MCF 10A (cell line): Measurements from ENCODE around the gene SLC9A3. TPM values are rescaled to one million over a fixed set of nuclear protein-coding genes. Genes with fewer than 3 reads are reported as not detected.

Experiments used
- BruUV-seq: library from RNA; stranded (reverse); fragments of 400-500 nt; replicated peaks from 2 replicates; lab custom pipeline; 2021; lab: Mats Ljungman, UMichigan
- CTCF ChIA-PET: fragments of 300-600 bp; sonication (Branson Sonifier 250); formaldehyde crosslinking; extraction: SDS; loops from one replicate; lab custom pipeline; 2021; ENCODE audit warnings: antibody characterized with exemption, inconsistent platforms; lab: Yijun Ruan, JAX
- POLR2A ChIA-PET: fragments of 300-600, 350-650 bp; sonication (Branson Sonifier 250); formaldehyde crosslinking; extraction: SDS; loops from one replicate; lab custom pipeline; 2020; ENCODE audit warnings: antibody characterized with exemption, inconsistent platforms; lab: Yijun Ruan, JAX
- DNase-seq: peaks from one replicate; pipeline ENCODE4 v3.0.0-alpha.2; 2018; ENCODE audit not compliant: unreplicated experiment
- H3K27ac Mint-ChIP-seq: one replicate; pipeline ENCODE4 v1.8.0; 2022; ENCODE audit warnings: mild to moderate bottlenecking, low read depth, mixed read lengths; ENCODE audit not compliant: unreplicated experiment
- H3K27me3 Mint-ChIP-seq: one replicate; pipeline ENCODE4 v1.8.0; 2022; ENCODE audit warnings: mixed read lengths; ENCODE audit not compliant: insufficient read depth, unreplicated experiment
- H3K36me3 Mint-ChIP-seq: one replicate; pipeline ENCODE4 v1.8.0; 2022; ENCODE audit warnings: mild to moderate bottlenecking, moderate library complexity, mixed read lengths; ENCODE audit not compliant: insufficient read depth, unreplicated experiment
- H3K4me1 Mint-ChIP-seq: one replicate; pipeline ENCODE4 v1.8.0; 2022; ENCODE audit warnings: mixed read lengths; ENCODE audit not compliant: insufficient read depth, unreplicated experiment
- H3K4me3 Mint-ChIP-seq: one replicate; pipeline ENCODE4 v1.8.0; 2022; ENCODE audit warnings: mild to moderate bottlenecking, moderate library complexity, mixed read lengths; ENCODE audit not compliant: unreplicated experiment
- H3K9me3 Mint-ChIP-seq: one replicate; pipeline ENCODE4 v1.8.0; 2022; ENCODE audit warnings: mixed read lengths; ENCODE audit not compliant: unreplicated experiment
- CTCF ChIP-seq: fragments of 200-600 bp; IDR thresholded peaks from one replicate; pipeline ENCODE4 v1.8.0; 2022; ENCODE audit warnings: antibody characterized with exemption, mild to moderate bottlenecking; ENCODE audit not compliant: unreplicated experiment
- intact Hi-C: fragments of 100-400 bp; cut with micrococcal nuclease; formaldehyde crosslinking; loops from 2 replicates; pipeline ENCODE4 v1.14.1; 2022
- total RNA-seq: library from RNA; stranded (reverse); gene quantifications from 2 replicates; pipeline ENCODE4 v1.2.3, GENCODE V29; 2022

SLC9A3 gene
- total RNA-seq, 1 experiment from 2014 or later, result 1.0 TPM

GRCh38 chr5:569358-569867 lies 45.2 kb upstream of the SLC9A3 start:
- Mint-ChIP-seq H3K36me3 (no peaks in the 10 kb centered on the region), H3K27ac (no peak overlapping the region), H3K4me1 (no peaks in the 10 kb centered on the region), H3K4me3 (no peak overlapping the region), H3K9me3 (peaks cover 10% of the 10 kb centered on the region), H3K27me3 (peaks cover 30% of the 10 kb centered on the region)
- intact Hi-C loops, result no loop called here
- DNase-seq, result no peak
- TF ChIP-seq CTCF, result no peak
- ChIA-PET CTCF (interaction anchor here (1.8 kb wide), 1 partner anchor 10 kb away, joined by 4 read pairs; no protein-coding TSS in a partner anchor), POLR2A (no interaction called here)
- BruUV-seq, result no TSS peak

GRCh38 chr5:568809-569208 lies 44.6 kb upstream of the SLC9A3 start:
- Mint-ChIP-seq H3K4me3 (no peak overlapping the region), H3K27ac (no peak overlapping the region), H3K4me1 (no peaks in the 10 kb centered on the region), H3K36me3 (no peaks in the 10 kb centered on the region), H3K9me3 (peaks cover 10% of the 10 kb centered on the region), H3K27me3 (peaks cover 30% of the 10 kb centered on the region)
- no TSS peak for BruUV-seq
- DNase-seq, result no peak
- CTCF ChIA-PET, result interaction anchor here (1.8 kb wide), 1 partner anchor 9 kb away, joined by 4 read pairs; no protein-coding TSS in a partner anchor
- POLR2A ChIA-PET, result no interaction called here
- TF ChIP-seq CTCF, result no peak
- intact Hi-C loops, result no loop called here

GRCh38 chr5:568061-568781 lies 44.0 kb upstream of the SLC9A3 start:
- intact Hi-C loops, result no loop called here
- BruUV-seq, result no TSS peak

More at GRCh38 chr5:568061-568781, 44.0 kb upstream of the SLC9A3 start:
- no peak for DNase-seq
- Mint-ChIP-seq H3K4me1 (no peaks in the 10 kb centered on the region), H3K4me3 (no peak overlapping the region), H3K36me3 (no peaks in the 10 kb centered on the region), H3K9me3 (peaks cover 10% of the 10 kb centered on the region), H3K27me3 (peaks cover 30% of the 10 kb centered on the region), H3K27ac (no peak overlapping the region)
- ChIA-PET POLR2A (no interaction called here), CTCF (interaction anchor here (0.6 to 1.8 kb wide), 2 partner anchors 8 to 111 kb away, joined by 4 read pairs; no protein-coding TSS in a partner anchor)
- no peak for TF ChIP-seq CTCF
